NCI-H1930 (cell line): ENCODE results near the gene EIF4A3.
"Not testable (repeated sequence)": the region's sequence is repeated elsewhere in the genome, so short reads cannot be mapped to it uniquely, and the experiment has no call there.

ENCODE experiments used
- DNase-seq, 2 experiments: peaks; one replicate each; lab custom pipeline; 2025; lab: John Stamatoyannopoulos, UW

The EIF4A3 gene

DNA sequence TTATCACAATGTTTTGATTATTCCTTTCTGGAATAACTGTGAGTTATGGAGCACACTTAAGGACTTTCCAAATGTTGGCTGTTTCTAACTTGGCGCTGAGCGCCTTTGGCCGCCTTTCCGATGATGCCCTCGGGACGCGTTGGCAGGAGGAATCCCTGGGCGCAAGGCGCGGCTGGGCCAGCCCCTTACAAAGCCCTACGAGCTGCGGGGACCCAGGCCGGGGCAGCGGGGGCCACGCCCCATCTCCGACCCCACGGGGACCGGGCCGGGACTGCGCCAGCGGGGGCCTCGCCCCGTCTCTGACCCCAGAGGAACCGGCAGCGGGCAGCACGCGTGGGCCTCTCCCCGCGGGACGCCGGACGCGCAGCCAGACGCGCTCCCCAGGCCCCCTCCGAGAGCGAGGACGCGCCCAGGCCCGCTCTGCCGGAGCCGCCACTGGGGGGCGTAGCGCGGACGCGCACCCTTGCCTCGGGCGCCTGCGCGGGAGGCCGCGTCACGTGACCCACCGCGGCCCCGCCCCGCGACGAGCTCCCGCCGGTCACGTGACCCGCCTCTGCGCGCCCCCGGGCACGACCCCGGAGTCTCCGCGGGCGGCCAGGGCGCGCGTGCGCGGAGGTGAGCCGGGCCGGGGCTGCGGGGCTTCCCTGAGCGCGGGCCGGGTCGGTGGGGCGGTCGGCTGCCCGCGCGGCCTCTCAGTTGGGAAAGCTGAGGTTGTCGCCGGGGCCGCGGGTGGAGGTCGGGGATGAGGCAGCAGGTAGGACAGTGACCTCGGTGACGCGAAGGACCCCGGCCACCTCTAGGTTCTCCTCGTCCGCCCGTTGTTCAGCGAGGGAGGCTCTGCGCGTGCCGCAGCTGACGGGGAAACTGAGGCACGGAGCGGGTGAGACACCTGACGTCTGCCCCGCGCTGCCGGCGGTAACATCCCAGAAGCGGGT is 45.6 kb downstream of the EIF4A3 start, which contains the start of gene GAA:
GAA (plus strand) TSS at position 571 of the 935 bp plus-strand sequence. CDS start 3,006 bp downstream, outside the sequence.
- peak; percentile 77 to 94 for DNase-seq

DNA sequence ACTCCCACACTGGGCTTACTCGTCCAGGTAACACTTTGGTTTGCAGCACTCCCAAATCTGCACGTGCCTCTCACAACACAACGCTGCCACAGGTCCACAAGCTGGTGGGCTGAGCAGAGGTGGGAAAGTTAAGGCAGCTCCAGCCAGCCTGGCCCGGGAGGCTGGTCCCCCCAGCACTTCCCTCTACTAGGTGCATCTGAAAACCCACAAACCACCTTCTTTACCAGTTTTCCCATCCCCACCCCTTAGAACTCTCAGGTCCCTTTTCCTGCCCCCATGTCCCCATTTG is 46.9 kb downstream of the EIF4A3 start:
- no peak for DNase-seq

DNA sequence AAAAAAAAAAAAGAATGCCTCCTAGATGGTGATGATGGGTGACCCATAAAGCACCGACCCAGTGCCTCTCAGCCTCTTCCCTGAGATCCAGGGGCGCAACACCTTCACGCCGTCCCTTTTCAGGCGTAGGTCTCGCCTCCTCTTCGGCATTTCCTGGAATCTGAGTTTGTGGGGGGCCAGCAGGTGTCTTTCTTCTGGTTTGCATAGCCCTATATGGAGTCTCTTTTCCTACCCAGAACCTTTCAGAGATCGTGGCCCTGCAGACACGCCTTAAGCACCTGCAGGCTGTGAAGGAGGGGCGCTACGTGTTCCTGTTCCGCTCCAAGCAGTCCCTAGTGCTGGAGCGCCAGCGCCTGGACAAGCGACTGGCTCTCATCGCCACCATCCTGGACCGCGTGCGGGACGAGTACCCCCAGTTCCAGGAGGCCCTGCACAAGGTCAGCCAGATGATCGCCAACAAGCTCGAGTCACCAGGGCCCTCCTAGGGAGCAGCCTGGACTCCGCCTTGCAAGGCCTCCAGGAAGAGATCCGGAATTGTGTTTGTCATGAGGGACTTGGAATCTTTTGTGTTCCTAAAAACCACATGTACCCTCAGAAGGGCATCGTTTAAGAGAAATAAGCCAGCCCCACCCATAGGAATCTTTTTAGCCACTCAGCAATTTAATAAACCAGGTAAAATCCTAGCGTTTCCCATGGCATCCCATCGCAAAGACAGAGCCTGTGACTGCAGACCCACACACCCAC is 47.5 kb downstream of the EIF4A3 start:
- no peak for DNase-seq

DNA sequence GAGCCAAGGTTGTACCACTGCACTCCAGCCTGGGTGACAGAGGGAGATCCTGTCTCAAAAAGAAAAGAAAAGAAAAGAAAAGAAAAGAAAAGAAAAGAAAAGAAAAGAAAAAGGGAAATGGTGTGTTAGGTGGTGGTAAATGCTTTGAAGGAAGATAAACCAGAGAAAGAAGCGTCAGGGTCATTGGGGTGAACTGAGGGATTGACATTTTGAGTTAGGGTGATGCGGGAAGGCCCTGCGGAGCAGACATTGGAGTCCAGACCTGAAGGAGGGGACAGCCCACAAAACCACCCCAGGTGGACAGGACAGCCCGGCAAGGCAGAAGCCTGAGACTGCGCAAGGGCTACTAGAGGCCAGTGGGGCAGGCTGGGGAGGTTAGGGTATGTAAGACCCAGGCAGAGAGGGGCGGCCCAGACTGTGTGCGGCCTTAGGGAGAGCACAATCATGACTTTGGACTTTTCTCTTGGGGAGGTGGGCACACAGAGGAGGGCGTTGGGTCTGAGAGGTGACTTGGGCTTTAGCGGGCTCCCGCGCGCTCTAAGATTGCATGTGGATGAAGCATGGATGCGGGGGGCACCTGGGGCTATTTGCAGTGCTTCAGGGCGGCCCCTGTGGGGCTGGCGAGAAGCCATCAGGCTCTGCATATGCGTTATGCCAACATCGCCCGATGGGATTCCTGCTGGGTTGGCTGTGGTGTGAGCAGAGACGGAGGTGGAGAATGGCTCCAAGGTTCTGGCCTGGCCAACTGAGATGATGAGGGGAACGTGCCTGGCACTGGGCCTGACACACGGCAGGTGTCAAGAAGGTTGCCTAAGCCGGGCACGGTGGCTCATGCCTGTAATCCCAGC is 48.9 kb downstream of the EIF4A3 start:
- no peak for DNase-seq

DNA sequence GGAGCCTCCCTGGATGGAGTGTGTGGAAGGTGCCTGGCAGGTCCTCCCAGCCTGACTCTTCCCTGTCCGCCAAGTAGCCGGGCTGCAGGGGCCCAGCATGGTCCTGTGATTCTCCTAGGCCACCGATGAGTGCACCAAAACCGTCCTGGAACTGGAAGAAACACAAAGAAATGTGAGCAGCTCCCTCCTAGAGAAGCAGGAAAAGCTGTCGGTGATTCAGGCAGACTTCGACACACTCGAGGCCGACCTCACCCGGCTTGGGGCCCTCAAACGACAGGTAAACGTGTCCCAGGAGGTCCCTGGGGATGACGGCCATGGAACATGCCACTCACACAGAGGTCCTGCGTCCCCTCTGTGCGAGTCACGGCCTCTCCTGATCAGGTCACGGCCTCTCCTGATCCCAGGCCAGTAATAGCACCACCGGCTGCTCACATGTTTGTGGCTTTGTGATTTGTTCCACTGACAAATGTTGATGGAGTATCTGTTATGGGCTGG is 49.8 kb downstream of the EIF4A3 start:
- no peak for DNase-seq

DNA sequence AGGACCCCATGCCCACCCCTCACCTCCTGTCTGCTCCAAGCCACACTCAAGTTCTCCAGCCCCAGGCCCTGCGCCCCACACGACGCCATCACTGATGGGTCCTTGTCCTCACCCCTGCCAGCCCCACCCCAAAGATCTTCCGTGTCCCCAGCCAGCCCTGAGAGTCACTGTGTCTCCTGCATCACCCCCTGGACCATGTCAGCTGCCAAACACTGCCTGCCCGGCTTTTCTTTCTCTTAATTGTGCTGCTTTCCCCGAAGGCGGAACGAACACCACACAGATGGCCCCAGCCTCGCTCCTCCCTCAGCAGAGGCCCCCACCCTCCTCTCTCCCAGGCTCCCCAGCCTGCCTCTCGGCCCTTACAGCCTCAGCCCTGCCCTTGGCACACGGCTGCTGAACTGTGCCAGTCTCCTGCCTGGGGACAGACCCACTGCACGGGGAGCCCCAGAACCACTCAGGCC is 50.3 kb downstream of the EIF4A3 start:
- no peak for DNase-seq

DNA sequence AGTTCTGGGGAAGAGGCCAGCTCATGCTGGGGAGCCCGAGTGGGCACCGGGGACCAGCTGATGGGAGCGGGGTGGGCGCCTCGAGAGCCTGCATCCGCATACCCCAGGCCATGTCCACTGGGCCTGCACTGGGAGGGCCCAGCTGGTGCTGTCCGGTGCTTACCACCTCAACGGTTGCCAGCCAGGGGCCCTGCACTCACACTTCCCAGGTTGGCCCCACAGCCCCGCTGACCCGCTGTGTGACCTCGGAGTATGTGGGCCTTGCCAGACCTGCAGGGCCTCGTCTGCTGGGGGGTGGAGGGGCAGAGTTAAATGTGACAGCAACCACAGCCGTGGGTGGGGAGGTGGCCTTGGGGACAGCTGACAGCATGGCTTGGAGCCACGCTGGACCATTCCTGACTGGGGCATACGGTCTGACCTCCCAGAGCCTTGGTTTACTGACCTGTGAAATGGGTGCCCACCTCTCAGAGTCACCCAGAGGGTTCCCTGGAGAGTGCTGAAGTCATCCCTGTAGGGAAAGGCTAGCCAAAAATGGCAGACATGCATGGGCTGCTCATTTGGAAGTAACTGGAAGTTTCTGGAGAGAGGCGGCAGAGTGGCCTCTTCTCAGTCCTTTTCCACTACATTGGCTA is 51.0 kb downstream of the EIF4A3 start:
- no peak for DNase-seq

DNA sequence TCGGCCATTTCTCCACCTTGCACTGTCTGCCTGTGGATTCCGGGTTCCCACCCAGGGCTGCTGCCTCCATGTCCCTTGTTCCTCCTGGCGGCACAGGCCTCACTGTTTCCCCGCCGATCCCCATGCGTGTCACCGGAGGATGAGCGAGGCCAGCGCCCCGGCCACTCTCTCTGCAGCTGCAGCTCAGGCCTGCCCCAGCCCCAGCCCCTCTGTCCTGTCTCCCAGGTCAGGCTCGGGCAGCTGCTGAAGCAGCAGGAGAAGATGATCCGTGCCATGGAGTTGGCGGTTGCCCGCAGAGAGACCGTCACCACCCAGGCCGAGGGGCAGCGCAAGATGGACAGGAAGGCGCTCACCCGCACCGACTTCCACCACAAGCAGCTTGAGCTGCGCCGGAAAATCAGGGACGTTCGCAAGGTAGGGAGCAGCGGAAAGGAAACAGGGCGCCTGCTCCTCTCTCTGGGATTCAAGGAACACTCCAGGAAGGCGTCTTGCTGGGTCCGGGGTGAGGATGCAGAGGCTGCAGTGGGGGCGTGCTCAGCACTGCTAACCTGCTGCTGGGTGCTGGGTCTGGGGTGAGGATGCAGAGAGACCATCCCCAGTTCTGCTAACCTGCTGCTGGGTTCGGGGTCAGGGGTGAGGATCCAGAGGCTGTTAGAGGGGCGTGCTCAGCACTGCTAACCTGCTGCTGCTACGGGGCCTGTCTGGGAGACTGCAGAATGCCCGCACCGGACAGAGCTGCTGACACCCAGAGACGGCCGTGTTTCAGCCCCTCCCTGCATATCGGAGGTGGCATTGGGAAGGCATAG is 51.7 kb downstream of the EIF4A3 start:
- no peak for DNase-seq

DNA sequence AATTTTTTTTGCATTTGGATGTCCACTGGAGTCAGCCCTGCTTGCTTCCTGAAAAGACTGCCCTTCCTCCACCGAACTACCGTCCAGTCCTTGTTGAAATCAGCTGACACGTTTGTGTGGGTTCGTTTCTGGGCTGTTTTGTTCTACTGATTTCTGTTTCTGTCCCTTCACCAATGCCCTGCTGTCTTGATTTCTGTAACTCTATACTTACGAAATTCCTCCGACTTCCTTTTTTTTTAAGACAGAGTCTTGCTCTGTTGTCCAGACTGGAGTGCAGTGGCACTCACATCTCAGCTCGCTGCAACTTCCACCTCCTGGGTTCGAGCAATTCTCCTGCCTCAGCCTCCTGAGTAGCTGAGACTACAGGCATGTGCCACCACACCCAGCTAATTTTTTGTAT is 54.0 kb downstream of the EIF4A3 start:
- no peak for DNase-seq

DNA sequence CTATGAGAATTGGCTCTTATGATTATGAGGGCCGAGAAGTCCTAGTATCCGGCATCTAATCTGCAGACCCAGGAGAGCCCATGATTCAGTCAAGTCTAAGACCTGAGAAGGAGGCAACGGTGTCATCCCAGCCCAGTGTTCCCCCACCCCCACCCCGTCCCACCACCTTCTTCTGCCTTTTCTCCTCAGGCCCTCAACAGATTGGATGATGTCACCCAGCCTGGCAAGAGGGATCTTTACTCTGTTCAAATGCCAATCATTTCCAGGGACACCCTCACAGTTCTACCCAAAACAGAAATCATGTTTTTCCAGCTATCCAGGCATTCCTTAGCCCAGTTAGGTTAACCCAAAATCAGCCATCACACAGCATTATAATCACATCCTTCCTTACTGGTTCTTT is 55.6 kb downstream of the EIF4A3 start:
- DNase-seq: no peak

DNA sequence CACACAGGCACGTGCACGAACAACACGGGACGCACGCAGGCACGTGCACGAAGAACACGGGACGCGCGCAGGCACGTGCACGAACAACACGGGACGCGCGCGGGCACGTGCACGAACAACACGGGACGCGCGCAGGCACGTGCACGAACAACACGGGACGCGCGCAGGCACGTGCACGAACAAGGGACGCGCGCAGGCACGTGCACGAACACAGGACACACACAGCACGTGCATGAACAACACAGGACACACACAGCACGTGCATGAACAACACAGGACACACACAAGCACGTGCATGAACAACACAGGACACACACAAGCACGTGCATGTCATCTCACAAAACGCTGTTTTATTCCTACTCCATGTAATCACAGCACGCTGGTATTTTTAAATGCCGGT is 56.8 kb downstream of the EIF4A3 start:
- not testable (repeated sequence) for DNase-seq

DNA sequence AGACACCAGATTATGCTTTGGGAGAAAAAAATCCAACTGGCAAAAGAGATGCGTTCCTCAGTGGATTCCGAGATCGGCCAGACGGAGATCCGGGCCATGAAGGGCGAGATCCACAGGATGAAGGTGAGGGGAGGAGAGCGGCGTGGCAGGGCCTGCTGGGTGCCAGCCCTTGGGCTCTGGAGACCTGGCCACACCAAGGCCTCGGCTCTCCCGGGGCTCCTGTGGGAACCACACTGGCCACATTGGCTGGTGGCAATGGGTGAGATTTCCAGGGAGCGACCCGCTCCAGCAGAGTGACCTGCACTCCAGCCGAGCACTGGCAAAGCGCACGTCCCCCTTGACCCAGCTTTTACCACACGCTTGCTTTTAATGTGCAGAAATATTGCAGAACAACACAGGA is 57.2 kb downstream of the EIF4A3 start:
- DNase-seq: no peak

DNA sequence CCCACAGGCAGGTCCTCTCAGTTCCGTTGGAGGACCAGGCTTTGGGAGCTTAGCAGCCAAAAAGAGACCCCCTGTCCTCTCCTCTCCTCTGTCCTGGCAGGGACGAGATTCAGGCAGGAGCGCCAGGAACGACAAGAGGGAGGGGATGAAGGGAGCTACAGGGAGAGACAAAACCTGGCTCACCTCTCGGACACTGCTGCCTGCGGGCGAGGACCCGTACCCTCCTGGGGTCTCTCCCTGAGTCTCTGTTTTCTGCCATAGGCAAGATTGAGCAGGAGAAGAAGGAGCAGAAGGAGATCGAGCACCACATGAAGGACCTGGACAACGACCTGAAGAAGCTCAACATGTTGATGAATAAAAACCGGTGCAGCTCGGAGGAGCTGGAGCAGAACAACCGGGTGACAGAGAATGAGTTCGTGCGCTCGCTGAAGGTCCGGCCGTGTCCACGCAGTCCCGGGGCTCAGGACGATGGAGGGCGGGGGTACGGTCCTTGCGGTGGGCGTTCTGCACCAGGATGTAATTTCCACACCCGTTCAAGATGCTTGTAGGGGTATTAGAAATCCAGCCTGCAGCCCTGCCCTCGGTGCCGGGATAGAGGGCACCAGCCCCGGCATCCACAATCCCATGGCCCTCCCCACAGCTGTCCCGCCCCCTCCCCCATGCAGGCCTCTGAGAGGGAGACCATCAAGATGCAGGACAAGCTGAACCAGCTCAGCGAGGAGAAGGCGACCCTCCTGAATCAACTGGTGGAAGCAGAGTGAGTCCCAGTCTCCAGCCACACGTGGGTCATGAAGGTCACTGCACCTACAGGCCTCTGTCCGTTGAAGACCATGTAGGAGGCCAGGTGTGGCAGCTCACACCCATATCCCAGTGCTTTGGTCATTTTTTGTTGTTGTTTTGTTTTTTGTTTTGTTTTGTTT is 59.3 kb downstream of the EIF4A3 start:
- DNase-seq: no peak

DNA sequence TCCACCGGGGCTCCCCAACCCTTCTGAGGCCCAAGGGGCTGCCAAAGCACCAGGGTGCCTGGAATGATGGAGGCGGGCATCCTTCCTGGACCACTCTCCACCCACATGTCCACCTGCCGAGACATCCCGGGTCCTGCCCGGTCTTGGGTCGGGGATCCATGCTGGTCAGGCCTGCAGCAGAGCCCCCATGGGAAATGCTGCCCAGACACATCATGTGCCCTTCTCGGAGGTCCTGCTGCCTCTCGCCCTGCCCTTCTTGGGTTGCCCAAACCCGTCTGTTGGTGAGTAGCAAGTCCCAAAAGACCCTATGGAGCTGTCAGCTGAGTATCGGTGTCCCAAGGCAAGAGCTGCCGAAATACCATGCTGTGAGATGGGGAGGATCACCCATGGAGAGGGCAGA is 60.3 kb downstream of the EIF4A3 start:
- DNase-seq: no peak

DNA sequence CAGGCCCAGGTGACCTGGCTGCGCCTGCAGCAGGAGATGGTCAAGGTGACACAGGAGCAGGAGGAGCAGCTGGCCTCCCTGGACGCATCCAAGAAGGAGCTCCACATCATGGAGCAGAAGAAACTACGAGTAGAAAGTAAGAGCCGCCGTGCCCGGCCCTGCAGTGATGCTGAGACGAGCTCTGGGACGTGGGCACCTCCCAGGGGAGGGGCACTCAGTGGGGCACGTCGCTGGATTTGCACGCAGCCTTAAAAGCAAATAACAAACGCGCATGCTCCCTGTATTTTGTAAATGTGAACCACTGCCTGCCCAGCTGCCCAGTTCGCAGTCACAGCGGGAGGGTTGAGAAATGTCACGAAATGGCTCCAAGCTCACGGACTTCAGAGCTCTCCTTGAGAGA is 60.8 kb downstream of the EIF4A3 start:
- DNase-seq: no peak

DNA sequence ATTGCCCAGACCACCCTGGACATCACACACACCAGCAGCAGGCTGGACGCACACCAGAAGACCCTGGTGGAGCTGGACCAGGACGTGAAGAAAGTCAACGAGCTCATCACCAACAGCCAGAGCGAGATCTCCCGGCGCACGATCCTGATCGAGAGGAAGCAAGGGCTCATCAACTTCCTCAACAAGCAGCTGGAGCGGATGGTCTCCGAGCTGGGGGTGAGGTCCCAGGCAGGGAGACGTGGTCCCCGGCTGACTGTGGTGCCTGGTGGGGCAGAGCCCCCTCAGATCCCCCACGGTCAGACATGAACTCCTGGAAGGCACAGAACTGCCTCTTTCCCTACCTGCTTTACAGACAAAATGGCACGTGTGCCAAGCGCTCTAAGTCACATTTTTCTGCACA is 62.2 kb downstream of the EIF4A3 start:
- DNase-seq: no peak
